HG03469 (cell line): ENCODE results near the gene CITED4.

ENCODE experiments used
- ATAC-seq: cut with Tn5 transposase; IDR thresholded peaks from one replicate; pipeline ENCODE4 v1.9.1; 2021; ENCODE audit warnings: mild to moderate bottlenecking, moderate library complexity, moderate number of reproducible peaks; ENCODE audit not compliant: unreplicated experiment

CITED4 gene

GRCh38 chr1:40838045-40838979 lies 23.9 kb downstream of the CITED4 start:
- no peak for ATAC-seq

GRCh38 chr1:40837601-40838000 lies 24.6 kb downstream of the CITED4 start:
- no peak for ATAC-seq

- no peak for ATAC-seq
These were observed 25.9 kb downstream of the CITED4 start for GRCh38 chr1:40836283-40836682.

GRCh38 chr1:40834968-40835545 lies 27.1 kb downstream of the CITED4 start:
- ATAC-seq: no peak

- no peak for ATAC-seq
These were observed 28.2 kb downstream of the CITED4 start for GRCh38 chr1:40833979-40834378.

GRCh38 chr1:40831001-40831732 lies 31.0 kb downstream of the CITED4 start:
- ATAC-seq: no peak

- no peak for ATAC-seq
These were observed 31.7 kb downstream of the CITED4 start for GRCh38 chr1:40830419-40830943.

GRCh38 chr1:40829631-40830245 lies 32.4 kb downstream of the CITED4 start:
- ATAC-seq: no peak

GRCh38 chr1:40825996-40826395 lies 36.2 kb downstream of the CITED4 start:
- no peak for ATAC-seq

- ATAC-seq: no peak
These were observed 36.8 kb downstream of the CITED4 start for GRCh38 chr1:40825435-40825788.

GRCh38 chr1:40824591-40825434 lies 37.4 kb downstream of the CITED4 start:
- no peak for ATAC-seq

- ATAC-seq: no peak
These were observed 38.2 kb downstream of the CITED4 start for GRCh38 chr1:40823983-40824382.

GRCh38 chr1:40823345-40823744 lies 38.8 kb downstream of the CITED4 start:
- ATAC-seq: no peak

GRCh38 chr1:40822890-40823289 lies 39.3 kb downstream of the CITED4 start:
- no peak for ATAC-seq

- ATAC-seq: no peak
These were observed 41.1 kb downstream of the CITED4 start for GRCh38 chr1:40820911-40821693.

- ATAC-seq: no peak
These were observed 41.8 kb downstream of the CITED4 start for GRCh38 chr1:40820251-40820797.

GRCh38 chr1:40819101-40819500 lies 43.1 kb downstream of the CITED4 start:
- ATAC-seq: no peak

GRCh38 chr1:40818264-40818961 lies 43.8 kb downstream of the CITED4 start:
- no peak for ATAC-seq
